Subcutaneous abdominal adipose tissue (tissue), 5 donors: ENCODE results near the gene MFSD6L.

Experiments used
- H3K27ac ChIP-seq: one replicate; pipeline ENCODE4 v1.7.0; 2013; ENCODE audit warnings: low read depth, mild to moderate bottlenecking, inconsistent platforms, low read length, moderate library complexity
- H3K27me3 ChIP-seq, 5 donors: one replicate each; pipeline ENCODE4 v1.7.0; 2013; ENCODE audit warnings: low read length in 5 of 5, inconsistent platforms in 1 of 5; ENCODE audit not compliant: control insufficient read depth in 5 of 5, insufficient read depth in 4 of 5
- H3K36me3 ChIP-seq, 5 donors: one replicate each; pipeline ENCODE4 v1.7.0; 2013; ENCODE audit warnings: low read length in 5 of 5; ENCODE audit not compliant: control insufficient read depth in 5 of 5, insufficient read depth in 5 of 5
- H3K4me1 ChIP-seq, 5 donors: one replicate each; pipeline ENCODE4 v1.7.0; 2013; ENCODE audit warnings: low read length in 5 of 5, mild to moderate bottlenecking in 3 of 5, moderate library complexity in 1 of 5; ENCODE audit not compliant: control insufficient read depth in 5 of 5, insufficient read depth in 5 of 5
- H3K4me3 ChIP-seq, 5 donors: one replicate each; pipeline ENCODE4 v1.7.0; 2013; ENCODE audit warnings: low read length in 5 of 5, low read depth in 1 of 5
- H3K9ac ChIP-seq, 5 donors: one replicate each; pipeline ENCODE4 v1.7.0; 2013; ENCODE audit warnings: low read length in 5 of 5, mild to moderate bottlenecking in 4 of 5, moderate library complexity in 3 of 5
- H3K9me3 ChIP-seq, 5 donors: one replicate each; pipeline ENCODE4 v1.7.0; 2013; ENCODE audit warnings: low read length in 5 of 5; ENCODE audit not compliant: control insufficient read depth in 5 of 5
- donor health status: healthy.
- donor health status: healthy.
- donor health status: healthy.
- donor health status: healthy.
- donor health status: healthy.

MFSD6L gene

GRCh38 chr17:8825802-8826201 is 26.6 kb upstream of the MFSD6L start:
- no peak overlapping the region for H3K27ac ChIP-seq
- H3K9me3 ChIP-seq, result peaks cover 0 to 10% (median 4%) of the 10 kb centered on the region in 5 donors
- H3K27me3 ChIP-seq, result peaks cover 0 to 21% (median 12%) of the 10 kb centered on the region in 5 donors
- no peaks in the 10 kb centered on the region for H3K4me1 ChIP-seq
- no peak overlapping the region for H3K9ac ChIP-seq
- H3K4me3 ChIP-seq, result no peak overlapping the region
- H3K36me3 ChIP-seq, result peaks cover 0 to 8% (median 0%) of the 10 kb centered on the region in 5 donors

- Histone ChIP-seq H3K4me3 (no peak overlapping the region), H3K36me3 (peaks cover 0 to 6% (median 0%) of the 10 kb centered on the region in 5 donors), H3K27ac (no peak overlapping the region), H3K9me3 (peaks cover 0 to 10% (median 4%) of the 10 kb centered on the region in 5 donors), H3K4me1 (no peaks in the 10 kb centered on the region), H3K27me3 (peaks cover 0 to 10% (median 4%) of the 10 kb centered on the region in 5 donors), H3K9ac (no peak overlapping the region)
Measured at GRCh38 chr17:8823279-8823678, 24.1 kb upstream of the MFSD6L start.

- Histone ChIP-seq H3K9ac (no peak overlapping the region), H3K27ac (no peak overlapping the region), H3K4me3 (no peak overlapping the region)
Measured at GRCh38 chr17:8822401-8823035, 23.4 kb upstream of the MFSD6L start.

GRCh38 chr17:8821446-8822105 is 22.4 kb upstream of the MFSD6L start:
- peaks cover 0 to 10% (median 4%) of the 10 kb centered on the region in 5 donors for H3K9me3 ChIP-seq
- no peak overlapping the region for H3K4me3 ChIP-seq
- H3K4me1 ChIP-seq, result no peaks in the 10 kb centered on the region
- peaks cover 0 to 7% (median 3%) of the 10 kb centered on the region in 5 donors for H3K27me3 ChIP-seq
- no peak overlapping the region for H3K27ac ChIP-seq
- H3K9ac ChIP-seq, result no peak overlapping the region
- H3K36me3 ChIP-seq, result peaks cover 0 to 10% (median 0%) of the 10 kb centered on the region in 5 donors

More at GRCh38 chr17:8822401-8823035, 23.4 kb upstream of the MFSD6L start:
- peaks cover 0 to 10% (median 0%) of the 10 kb centered on the region in 5 donors for H3K36me3 ChIP-seq
- H3K27me3 ChIP-seq, result peaks cover 0 to 10% (median 3%) of the 10 kb centered on the region in 5 donors
- no peaks in the 10 kb centered on the region for H3K4me1 ChIP-seq
- H3K9me3 ChIP-seq, result peaks cover 0 to 10% (median 4%) of the 10 kb centered on the region in 5 donors

- Histone ChIP-seq H3K4me1 (no peaks in the 10 kb centered on the region), H3K9me3 (peaks cover 0 to 10% (median 4%) of the 10 kb centered on the region in 5 donors), H3K27ac (no peak overlapping the region), H3K27me3 (peaks cover 0 to 7% (median 3%) of the 10 kb centered on the region in 5 donors), H3K36me3 (peaks cover 0 to 10% (median 0%) of the 10 kb centered on the region in 5 donors), H3K9ac (no peak overlapping the region), H3K4me3 (no peak overlapping the region)
Measured at GRCh38 chr17:8820311-8821010, 21.3 kb upstream of the MFSD6L start.

- Histone ChIP-seq H3K36me3 (peaks cover 0 to 10% (median 0%) of the 10 kb centered on the region in 5 donors), H3K9ac (no peak overlapping the region), H3K27ac (no peak overlapping the region), H3K4me1 (no peaks in the 10 kb centered on the region), H3K4me3 (no peak overlapping the region), H3K27me3 (peaks cover 0 to 7% (median 3%) of the 10 kb centered on the region in 5 donors), H3K9me3 (no peaks in the 10 kb centered on the region)
Measured at GRCh38 chr17:8818654-8819330, 19.6 kb upstream of the MFSD6L start.

- Histone ChIP-seq H3K36me3 (peaks cover 0 to 10% (median 0%) of the 10 kb centered on the region in 5 donors), H3K27me3 (peaks cover 0 to 7% (median 3%) of the 10 kb centered on the region in 5 donors), H3K9me3 (peaks cover 0 to 2% (median 0%) of the 10 kb centered on the region in 5 donors), H3K27ac (no peak overlapping the region), H3K9ac (no peak overlapping the region), H3K4me1 (no peaks in the 10 kb centered on the region), H3K4me3 (no peak overlapping the region)
Measured at GRCh38 chr17:8818047-8818446, 18.9 kb upstream of the MFSD6L start.

- H3K9ac ChIP-seq, result no peak overlapping the region
- no peak overlapping the region for H3K4me3 ChIP-seq
- H3K36me3 ChIP-seq, result peaks cover 0 to 9% (median 0%) of the 10 kb centered on the region in 5 donors
- H3K4me1 ChIP-seq, result peaks cover 0 to 15% (median 5%) of the 10 kb centered on the region in 5 donors
- H3K27me3 ChIP-seq, result peaks cover 0 to 3% (median 0%) of the 10 kb centered on the region in 5 donors
- peaks cover 0 to 11% (median 8%) of the 10 kb centered on the region in 5 donors for H3K9me3 ChIP-seq
- no peak overlapping the region for H3K27ac ChIP-seq
Measured at GRCh38 chr17:8806926-8807550, 7.9 kb upstream of the MFSD6L start.

- no peak overlapping the region for H3K9ac ChIP-seq
- no peak overlapping the region for H3K4me3 ChIP-seq
- peaks cover 0 to 11% (median 8%) of the 10 kb centered on the region in 5 donors for H3K9me3 ChIP-seq
- no peak overlapping the region for H3K27ac ChIP-seq
- H3K36me3 ChIP-seq, result peaks cover 0 to 9% (median 0%) of the 10 kb centered on the region in 5 donors
- peaks cover 0 to 3% (median under 1%) of the 10 kb centered on the region in 5 donors for H3K27me3 ChIP-seq
- H3K4me1 ChIP-seq, result peaks cover 0 to 15% (median 5%) of the 10 kb centered on the region in 5 donors
Measured at GRCh38 chr17:8806253-8806925, 7.2 kb upstream of the MFSD6L start.
